IPS-NIHi7 (cell line): ENCODE data around the gene CKAP5.
"Not testable (repeated sequence)": the region's sequence is repeated elsewhere in the genome, so short reads cannot be mapped to it uniquely, and the experiment has no call there.

Source experiments
- DNase-seq: peaks from one replicate; pipeline ENCODE4 v3.0.0; 2012; ENCODE audit warnings: mixed read lengths; ENCODE audit errors: extremely low spot score

Gene CKAP5

GRCh38 chr11:46855167-46855566, 9.1 kb upstream of the CKAP5 start:
- no peak for DNase-seq

GRCh38 chr11:46850829-46851380, 4.8 kb upstream of the CKAP5 start:
- DNase-seq: no peak

DNA sequence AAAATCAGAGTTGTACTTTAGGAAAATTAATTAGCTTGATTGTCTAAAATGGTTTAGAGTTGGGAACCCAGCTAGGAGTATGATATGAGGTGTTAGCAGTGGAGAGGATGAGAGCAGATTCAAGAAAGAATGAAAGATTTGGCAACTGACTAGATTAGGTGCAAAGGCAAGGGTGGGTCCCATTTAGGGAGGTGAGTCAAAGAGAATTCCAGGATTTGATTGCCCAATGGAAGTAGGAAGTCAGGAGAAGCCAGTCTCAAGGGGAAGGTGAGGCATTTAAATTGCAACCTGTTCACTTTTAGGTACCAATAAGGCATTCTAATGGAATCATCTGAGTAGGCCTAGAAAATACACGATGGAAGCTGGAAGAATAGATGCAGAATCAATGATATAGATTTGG, 3.6 kb upstream of the CKAP5 start:
- DNase-seq: no peak

GRCh38 chr11:46846510-46846830, 390 bp upstream of the CKAP5 start:
- DNase-seq: no peak

- DNase-seq: no peak
These were observed 690 bp downstream of the CKAP5 start for GRCh38 chr11:46845440-46845739.

DNA sequence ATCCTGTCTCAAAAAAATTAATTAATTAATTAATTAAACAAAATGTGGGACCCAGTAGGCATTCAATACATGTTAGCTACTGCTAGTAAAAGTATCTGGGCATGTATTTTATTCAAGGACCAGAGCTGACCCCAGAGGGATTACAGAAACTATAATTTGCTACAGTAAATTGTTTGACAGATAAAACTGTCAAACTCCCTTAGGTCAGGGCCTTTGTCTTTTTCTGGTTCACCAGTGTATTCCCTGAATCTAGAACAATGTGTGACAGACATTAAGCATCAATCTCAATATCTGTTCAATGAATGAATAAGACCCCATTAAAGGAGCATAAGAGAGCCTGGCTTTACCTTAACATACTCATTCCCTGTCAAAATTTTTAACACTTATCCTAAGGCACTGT, 6.0 kb downstream of the CKAP5 start:
- DNase-seq: no peak

DNA sequence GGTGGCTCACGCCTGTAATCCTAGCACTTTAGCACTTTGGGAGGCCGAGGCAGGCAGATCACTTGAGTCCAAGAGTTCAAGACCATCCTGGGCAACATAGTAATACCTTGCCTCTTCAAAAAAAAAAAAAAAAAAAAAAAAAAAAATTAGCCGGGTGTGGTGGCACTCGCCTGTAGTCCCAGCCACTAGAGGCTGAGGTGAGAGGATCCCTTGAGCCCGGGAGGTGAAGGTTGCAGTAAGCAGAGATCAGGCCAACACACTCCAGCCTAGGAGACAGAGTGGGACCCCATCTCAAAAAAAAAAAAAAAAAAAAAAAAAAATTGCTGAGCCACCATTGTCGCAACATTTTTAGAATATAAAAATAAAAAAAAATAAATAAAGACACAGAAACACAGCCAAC, 7.6 kb downstream of the CKAP5 start:
- no peak for DNase-seq

DNA sequence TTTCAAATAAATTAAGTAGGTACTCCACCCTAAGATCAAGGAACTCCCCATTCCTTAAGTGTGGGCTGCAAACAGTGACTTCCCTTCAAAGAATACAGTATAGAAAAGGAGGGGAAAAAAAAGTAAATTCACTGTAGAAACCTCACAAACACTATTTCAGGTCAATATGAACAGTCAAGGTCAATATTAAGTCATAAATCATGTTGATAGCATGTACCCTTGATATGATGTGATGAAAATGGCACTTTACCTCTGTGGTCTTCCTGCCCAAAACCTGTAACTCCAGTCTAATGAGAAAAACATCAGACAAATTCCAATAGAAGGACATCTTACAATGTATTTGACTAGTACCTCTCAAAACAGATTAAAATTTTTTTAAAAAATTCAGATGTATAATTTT, 8.2 kb downstream of the CKAP5 start:
- DNase-seq: no peak

DNA sequence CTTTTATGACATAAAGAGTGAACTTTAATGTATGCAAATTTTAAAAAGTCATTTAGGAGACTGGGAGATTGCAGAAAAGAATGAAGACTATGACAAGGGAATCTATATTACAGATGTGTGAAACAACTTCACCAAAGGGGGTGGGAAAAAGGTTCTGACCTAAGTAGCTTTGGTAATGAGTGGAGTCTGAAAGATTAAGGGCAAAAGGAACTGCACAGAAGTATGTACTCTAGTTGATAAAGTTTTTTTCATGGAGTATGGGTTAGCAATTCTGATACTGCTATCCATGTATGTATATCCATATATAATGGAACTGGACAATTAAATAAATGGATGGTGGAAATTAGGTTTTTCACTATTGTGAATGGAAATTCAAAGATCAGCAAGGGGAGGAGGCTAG, 9.2 kb downstream of the CKAP5 start:
- no peak for DNase-seq

DNA sequence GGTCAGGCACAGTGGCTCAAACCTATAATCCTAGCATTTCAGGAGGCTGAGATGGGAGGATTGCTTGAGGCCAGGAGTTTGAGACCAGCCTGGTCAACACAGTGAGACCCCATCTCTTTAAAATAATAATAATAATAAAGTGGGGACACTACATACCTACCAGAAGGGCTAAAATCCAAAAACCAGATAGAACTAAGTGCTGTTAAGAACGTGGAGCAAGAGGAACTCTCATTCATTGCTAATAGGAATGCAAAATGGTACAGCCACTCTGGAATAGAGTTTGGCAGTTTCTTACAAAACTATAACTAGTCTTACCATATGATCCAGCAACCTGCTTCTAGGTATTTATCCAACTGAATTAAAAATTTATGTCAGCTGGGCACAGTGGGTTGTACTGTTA, 9.6 kb downstream of the CKAP5 start:
- DNase-seq: no peak

- no peak for DNase-seq
These were observed 10.2 kb downstream of the CKAP5 start for GRCh38 chr11:46835897-46836296.

- DNase-seq: no peak
These were observed 11.3 kb downstream of the CKAP5 start for GRCh38 chr11:46834821-46835220.

- DNase-seq: no peak
These were observed 13.4 kb downstream of the CKAP5 start for GRCh38 chr11:46832511-46833214.

- DNase-seq: no peak
These were observed 18.1 kb downstream of the CKAP5 start for GRCh38 chr11:46827995-46828394.

- DNase-seq: peak; percentile 87
These were observed 19.6 kb downstream of the CKAP5 start for GRCh38 chr11:46826310-46827044.

- peak; percentile 14 for DNase-seq
These were observed 37.2 kb downstream of the CKAP5 start for GRCh38 chr11:46808799-46809431.

DNA sequence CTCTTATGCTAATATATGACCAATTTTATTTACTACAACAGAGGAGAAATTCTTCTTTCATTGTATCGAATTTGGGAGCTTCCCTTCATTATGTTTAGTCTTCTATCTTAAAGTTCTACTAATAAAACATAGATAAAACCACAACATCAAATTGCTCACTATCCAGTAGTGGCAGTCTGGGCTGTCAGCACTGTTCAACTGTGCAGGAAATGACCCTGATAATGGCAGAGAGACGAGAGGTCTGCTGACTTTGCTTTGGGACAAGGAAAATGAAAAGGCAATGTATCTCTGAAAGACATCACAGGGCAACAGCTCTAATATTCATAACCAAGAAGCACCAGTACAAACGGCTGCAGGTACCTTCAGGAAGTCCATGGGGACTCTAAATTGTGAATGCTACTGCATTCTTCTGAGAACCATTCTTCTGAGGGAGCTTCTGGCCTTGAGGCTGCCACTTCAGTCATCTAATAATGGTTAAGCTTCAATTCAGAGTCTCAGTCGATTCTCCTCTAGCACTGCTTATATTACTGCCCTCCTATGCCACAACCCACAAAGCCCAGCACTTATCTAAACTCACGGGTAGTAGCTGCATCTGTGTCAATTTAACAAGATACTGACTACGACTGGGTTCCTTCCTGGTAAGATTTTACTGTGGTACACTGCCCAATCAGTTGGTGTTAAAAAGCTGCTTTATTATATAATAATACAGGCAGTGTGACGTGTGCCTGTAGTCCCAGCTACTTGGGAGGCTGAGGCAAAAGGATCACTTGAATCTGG, 44.2 kb downstream of the CKAP5 start:
- DNase-seq: no peak

- DNase-seq: no peak
These were observed 45.9 kb downstream of the CKAP5 start for GRCh38 chr11:46800177-46800576.

GRCh38 chr11:46799725-46800124, 46.4 kb downstream of the CKAP5 start:
- DNase-seq: not testable (repeated sequence)

DNA sequence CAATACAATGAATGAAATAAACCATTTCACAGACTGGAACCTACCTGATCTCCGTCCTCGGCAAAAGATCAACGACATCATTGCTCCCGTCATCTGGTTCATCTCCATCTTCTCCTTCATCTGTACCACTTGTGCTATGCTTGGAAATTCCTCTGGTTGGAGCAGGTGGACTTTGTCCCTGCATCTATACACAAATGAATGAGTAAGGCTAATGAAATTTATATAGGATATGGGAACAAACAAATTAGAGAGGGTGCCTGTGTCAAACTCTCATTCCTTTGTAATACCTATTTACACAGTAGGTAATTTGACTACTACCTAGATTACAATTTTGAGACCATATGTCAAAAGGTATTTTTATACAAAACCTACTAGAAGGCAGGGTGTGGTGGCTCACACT, 67.7 kb downstream of the CKAP5 start:
- DNase-seq: no peak

- DNase-seq: no peak
These were observed 69.2 kb downstream of the CKAP5 start for GRCh38 chr11:46776878-46777277.

DNA sequence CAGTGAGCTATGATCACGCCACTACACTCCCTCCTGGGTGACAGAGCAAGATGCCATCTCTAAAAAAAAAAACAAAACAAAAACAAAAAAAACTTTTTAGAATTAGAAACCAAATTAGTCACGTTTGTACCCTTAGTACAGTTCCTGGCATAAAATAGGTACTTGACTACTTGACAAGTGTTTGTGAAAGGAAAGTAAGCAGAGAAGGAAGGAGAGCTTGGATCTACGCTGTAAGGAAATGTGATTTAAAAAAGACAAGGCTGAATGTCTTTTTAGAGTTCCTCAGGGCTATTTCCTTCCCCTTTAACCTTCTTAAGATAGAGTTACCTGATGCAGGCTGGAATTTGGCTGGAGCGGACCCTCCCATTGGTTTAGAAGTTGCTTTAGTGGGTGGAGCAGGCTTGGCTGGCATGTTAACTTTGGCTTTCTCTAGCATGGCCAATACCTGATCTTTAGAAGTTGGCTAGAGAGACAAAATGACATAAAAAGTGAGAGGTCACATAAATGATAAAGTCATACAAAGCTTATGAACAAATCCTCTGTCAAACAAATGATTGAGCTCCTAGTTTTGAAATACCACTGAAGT, 76.4 kb downstream of the CKAP5 start:
- DNase-seq: no peak
